ENCODE results near the gene SDE2. TPM values are rescaled to one million over a fixed set of nuclear protein-coding genes. Genes with fewer than 3 reads are reported as not detected.

Gene SDE2
- total RNA-seq, result 29.9 and 32.8 TPM in 2 replicates

GRCh38 chr1:225999227-225999911 is at the start of gene SDE2:
Gene SDE2, minus strand, starts transcription at chr1:225999343. Its CDS starts 31 bp downstream, at chr1:225999312.

GRCh38 chr1:225941187-225941941 is 57.8 kb downstream of the SDE2 start, which contains the start of gene LEFTY2:
Gene LEFTY2, minus strand, starts transcription at chr1:225941220. Its CDS starts 80 bp downstream, at chr1:225941140.

Other genes starting within 250 kb of the SDE2 start
- gene SRP9, start 221.5 kb downstream of the SDE2 start, total RNA-seq, result 171 and 210 TPM in 2 replicates
- 16.9 and 25.8 TPM in 2 replicates for gene EPHX1, start 189.2 kb downstream of the SDE2 start, total RNA-seq
- 3.9 and 5.3 TPM in 2 replicates for gene TMEM63A, start 117.0 kb downstream of the SDE2 start, total RNA-seq
- gene LEFTY1, start 110.2 kb downstream of the SDE2 start, total RNA-seq, result not detected in 2 replicates
- 19.8 and 32.4 TPM in 2 replicates for gene PYCR2, start 75.1 kb downstream of the SDE2 start, total RNA-seq
- gene LEFTY2, start 58.1 kb downstream of the SDE2 start, total RNA-seq, result not detected in 2 replicates
- 109 and 113 TPM in 2 replicates for gene H3-3A, start 63.4 kb upstream of the SDE2 start, total RNA-seq
- gene ACBD3, start 187.4 kb upstream of the SDE2 start, total RNA-seq, result 43.7 and 67.0 TPM in 2 replicates
- not detected in 2 replicates for gene MIXL1, start 224.3 kb upstream of the SDE2 start, total RNA-seq